Erythroblast (primary cell): ENCODE data around the gene ALKBH7.
A peak's percentile ranks its signal among the peaks of the same experiment; 100 is the strongest.

Experiments
- DNase-seq, 2 experiments: peaks; one replicate each; lab custom pipeline; 2025; lab: John Stamatoyannopoulos, UW
- GATA1 ChIP-seq: IDR thresholded peaks from 2 replicates; pipeline ENCODE4 v1.6.1; 2011; ENCODE audit warnings: low read depth, mild to moderate bottlenecking, control low read depth, low read length, moderate library complexity
- POLR2A ChIP-seq: IDR thresholded peaks from 2 replicates; pipeline ENCODE4 v1.6.1; 2011; ENCODE audit warnings: mild to moderate bottlenecking, low read length

Gene ALKBH7

DNA sequence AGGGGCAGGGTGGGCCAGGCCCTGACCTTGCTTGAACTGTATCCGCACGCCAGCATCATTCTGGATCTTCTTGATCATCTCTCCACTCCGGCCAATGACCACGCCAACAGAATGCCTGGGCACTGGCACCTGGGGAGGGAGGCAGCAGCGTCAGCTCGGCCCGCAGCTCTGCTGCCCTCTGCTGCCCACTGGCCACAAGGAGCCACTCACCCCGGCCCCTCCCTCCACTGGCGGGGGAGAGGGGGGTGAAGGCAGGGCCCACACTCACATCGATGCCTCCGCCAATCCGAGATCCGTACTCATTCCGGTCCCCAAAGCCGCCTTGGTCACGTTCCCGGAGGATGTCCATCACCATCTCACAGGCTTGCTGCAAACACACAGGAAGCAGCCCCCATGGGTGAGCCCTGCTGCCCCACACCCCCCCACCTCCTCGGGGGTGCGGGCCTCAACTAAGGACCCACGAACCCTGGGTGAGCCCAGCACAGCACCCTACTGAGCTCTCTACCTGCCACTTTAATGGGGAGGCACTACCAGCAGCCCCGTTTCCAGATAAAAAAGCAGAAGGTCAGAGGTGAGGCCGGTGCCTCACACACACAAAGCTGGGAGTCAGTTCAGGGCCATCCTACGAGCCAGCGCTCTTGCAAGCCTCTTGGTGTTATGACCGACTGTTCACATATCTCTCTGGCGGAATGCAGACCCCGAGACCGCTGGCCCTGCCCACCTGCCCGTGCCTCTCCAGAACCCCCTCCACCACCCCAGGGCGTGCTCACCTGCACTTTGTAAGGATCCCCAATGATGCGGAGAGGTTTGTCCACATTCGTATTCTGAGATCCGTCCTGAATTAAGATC is 45.3 kb downstream of the ALKBH7 start:
- TF ChIP-seq POLR2A (no peak), GATA1 (no peak)
- DNase-seq: no peak

DNA sequence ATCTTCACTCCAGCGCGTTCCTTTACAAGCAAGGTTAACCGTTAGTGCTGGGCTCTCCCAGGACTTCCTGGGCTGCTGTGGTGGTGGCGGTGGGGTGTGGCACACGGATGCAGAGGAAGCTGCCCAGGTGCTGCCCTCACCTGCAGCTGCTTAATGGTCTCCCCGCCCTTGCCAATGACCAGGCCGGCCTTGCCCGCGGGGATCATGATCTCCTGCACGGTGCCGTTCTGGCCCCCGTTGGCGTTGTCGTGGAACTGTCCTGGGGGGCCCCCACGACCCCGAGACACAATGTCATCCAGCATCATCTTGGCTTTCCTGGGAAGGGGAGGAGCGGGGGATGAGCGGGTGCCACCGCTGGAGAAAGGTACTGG is 46.0 kb downstream of the ALKBH7 start:
- no peak for TF ChIP-seq GATA1
- no peak for TF ChIP-seq POLR2A
- DNase-seq: no peak

DNA sequence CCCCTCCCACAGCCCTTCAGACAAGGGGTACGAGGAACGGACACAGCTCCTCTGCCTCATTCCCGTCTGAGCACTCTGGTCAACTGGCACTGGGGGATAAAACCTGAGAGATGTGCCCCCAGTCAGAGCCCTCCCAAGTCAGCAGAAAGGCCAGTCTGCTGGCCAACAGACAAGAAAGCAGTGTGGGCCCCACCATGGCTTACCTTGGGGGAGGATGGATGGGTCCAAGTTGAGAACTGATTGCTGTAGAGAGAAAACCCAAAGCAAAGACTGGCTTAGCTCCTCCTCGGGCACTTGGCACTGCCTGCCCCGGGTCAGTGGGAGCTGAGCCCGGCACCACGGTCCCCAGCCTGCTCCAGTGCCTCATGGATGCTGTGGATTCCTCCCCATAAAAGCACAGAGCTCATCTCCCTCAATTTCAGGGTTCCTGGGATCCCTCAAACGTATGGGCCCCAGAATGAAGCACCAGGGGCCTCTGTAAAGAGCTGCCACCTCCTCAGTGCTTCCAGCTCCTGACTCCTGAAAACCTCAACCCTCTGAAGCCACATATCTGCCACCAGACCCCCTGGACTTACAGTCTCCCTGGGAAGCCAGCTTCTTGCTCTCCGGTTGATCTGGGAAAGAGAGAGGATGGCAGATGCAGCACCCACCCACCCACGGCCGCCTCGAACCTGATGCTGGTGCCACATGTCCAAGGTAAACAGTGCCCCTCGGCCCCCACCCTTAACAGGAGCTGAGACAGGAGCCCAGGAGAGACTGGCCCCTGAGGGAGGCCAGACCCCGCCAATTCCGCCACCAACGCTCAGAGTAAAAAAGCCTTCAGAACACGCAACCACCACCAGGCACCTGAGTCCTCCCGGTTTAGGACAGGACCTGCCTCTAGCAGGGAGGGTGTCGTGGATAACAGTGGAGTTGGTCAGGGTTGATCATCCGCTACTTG is 48.8 kb downstream of the ALKBH7 start:
- no peak for TF ChIP-seq GATA1
- no peak for TF ChIP-seq POLR2A
- DNase-seq: no peak

- TF ChIP-seq GATA1 (no peak), POLR2A (no peak)
- DNase-seq: peak; percentile 72 to 77
Measured at GRCh38 chr19:6423499-6424194, 51.1 kb downstream of the ALKBH7 start.

GRCh38 chr19:6424195-6424938 is 51.8 kb downstream of the ALKBH7 start, which contains the start of gene KHSRP:
Gene KHSRP (minus strand): TSS chr19:6424811. CDS start chr19:6424701, 110 bp downstream.
- TF ChIP-seq GATA1 (no peak), POLR2A (peak; percentile 65)
- DNase-seq: peak; percentile 59 to 63
